H1 (cell line): ENCODE measurements around the gene LY6G5B.

Source experiments
- ATF3 ChIP-seq: IDR thresholded peaks from 2 replicates; pipeline ENCODE4 v1.6.1; 2011; ENCODE audit warnings: low read depth, mild to moderate bottlenecking, low read length; ENCODE audit not compliant: insufficient read depth
- EZH2 ChIP-seq: fragments of 200-600 bp; sonication (generic); IDR thresholded peaks from 2 replicates; pipeline ENCODE4 v1.7.1; 2012; ENCODE audit warnings: low read depth, mild to moderate bottlenecking, moderate library complexity, low read length, inconsistent platforms; ENCODE audit not compliant: severe bottlenecking
- HDAC2 ChIP-seq, 2 experiments: fragments of 300-600 bp in 1 of 2; sonication (generic) in 1 of 2; IDR thresholded peaks; 2 replicates each; pipeline ENCODE4 v1.6.1; 2011 to 2012; ENCODE audit warnings: low read depth in 2 of 2, low read length in 2 of 2, mild to moderate bottlenecking in 2 of 2, moderate library complexity in 2 of 2, borderline replicate concordance in 1 of 2, inconsistent platforms in 1 of 2
- KDM5A ChIP-seq: fragments of 200-600 bp; IDR thresholded peaks from 2 replicates; pipeline ENCODE4 v1.7.1; 2012; ENCODE audit warnings: mild to moderate bottlenecking, low read length, inconsistent platforms, mixed read lengths
- MAX ChIP-seq: IDR thresholded peaks from 2 replicates; pipeline ENCODE4 v1.6.1; 2012; ENCODE audit warnings: inconsistent platforms
- POLR2A ChIP-seq, 2 experiments: IDR thresholded peaks; 1 replicate in 1 of 2; 2 replicates in 1 of 2; pipeline ENCODE4 v1.6.1; 2011; ENCODE audit warnings: low read depth in 2 of 2, low read length in 2 of 2, mild to moderate bottlenecking in 2 of 2; ENCODE audit errors: control extremely low read depth in 1 of 2
- POLR2AphosphoS5 ChIP-seq: IDR thresholded peaks from 2 replicates; pipeline ENCODE4 v1.6.1; 2011; ENCODE audit warnings: low read depth, low read length
- RNF2 ChIP-seq: fragments of 200-900, 300-1000 bp; sonication (generic); IDR thresholded peaks from 2 replicates; pipeline ENCODE4 v1.7.1; 2016; ENCODE audit warnings: borderline replicate concordance, low read depth, mild to moderate bottlenecking, antibody characterized with exemption, low read length; ENCODE audit not compliant: poor library complexity, severe bottlenecking; ENCODE audit errors: missing control alignments
- YY1 ChIP-seq: IDR thresholded peaks from 2 replicates; pipeline ENCODE4 v1.6.1; 2011; ENCODE audit warnings: low read depth, mild to moderate bottlenecking, low read length
- TF ChIP-seq, protein P1 (sequence below), 3 experiments: IDR thresholded peaks; 1 replicate in 2 of 3; 2 replicates in 1 of 3; pipeline versions ENCODE4 v1.5.1 to v1.6.1; 2011; ENCODE audit warnings: low read length in 3 of 3, mild to moderate bottlenecking in 3 of 3, inconsistent platforms in 2 of 3, low read depth in 1 of 3, moderate library complexity in 1 of 3; ENCODE audit not compliant: insufficient read depth in 1 of 3; ENCODE audit errors: control extremely low read depth in 1 of 3

GRCh38 chr6:31658983-31659648 is 10.7 kb upstream of the LY6G5B start:
- TF ChIP-seq, protein P1, sequence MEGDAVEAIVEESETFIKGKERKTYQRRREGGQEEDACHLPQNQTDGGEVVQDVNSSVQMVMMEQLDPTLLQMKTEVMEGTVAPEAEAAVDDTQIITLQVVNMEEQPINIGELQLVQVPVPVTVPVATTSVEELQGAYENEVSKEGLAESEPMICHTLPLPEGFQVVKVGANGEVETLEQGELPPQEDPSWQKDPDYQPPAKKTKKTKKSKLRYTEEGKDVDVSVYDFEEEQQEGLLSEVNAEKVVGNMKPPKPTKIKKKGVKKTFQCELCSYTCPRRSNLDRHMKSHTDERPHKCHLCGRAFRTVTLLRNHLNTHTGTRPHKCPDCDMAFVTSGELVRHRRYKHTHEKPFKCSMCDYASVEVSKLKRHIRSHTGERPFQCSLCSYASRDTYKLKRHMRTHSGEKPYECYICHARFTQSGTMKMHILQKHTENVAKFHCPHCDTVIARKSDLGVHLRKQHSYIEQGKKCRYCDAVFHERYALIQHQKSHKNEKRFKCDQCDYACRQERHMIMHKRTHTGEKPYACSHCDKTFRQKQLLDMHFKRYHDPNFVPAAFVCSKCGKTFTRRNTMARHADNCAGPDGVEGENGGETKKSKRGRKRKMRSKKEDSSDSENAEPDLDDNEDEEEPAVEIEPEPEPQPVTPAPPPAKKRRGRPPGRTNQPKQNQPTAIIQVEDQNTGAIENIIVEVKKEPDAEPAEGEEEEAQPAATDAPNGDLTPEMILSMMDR (IDR thresholded peaks at IDR 0.05; ENCODE audit: control extremely low read depth in 1 of 3, insufficient read depth in 1 of 3, low read depth in 1 of 3, low read length in 3 of 3) = no peak
- TF ChIP-seq ATF3 (no peak), MAX (no peak), RNF2 (no peak), YY1 (no peak), HDAC2 (IDR thresholded peaks at IDR 0.05; ENCODE audit: borderline replicate concordance in 1 of 2, low read depth in 2 of 2, low read length in 2 of 2) (no peak), POLR2AphosphoS5 (no peak), EZH2 (no peak), POLR2A (IDR thresholded peaks at IDR 0.05; ENCODE audit: control extremely low read depth in 1 of 2, low read depth in 2 of 2, low read length in 2 of 2) (no peak), KDM5A (no peak)
